H1 (cell line): ENCODE measurements around the gene TXNIP. TPM values are rescaled to one million over a fixed set of nuclear protein-coding genes. Genes with fewer than 3 reads are reported as not detected.

ENCODE experiments used
- EZH2 ChIP-seq: fragments of 200-600 bp; sonication (generic); IDR thresholded peaks from 2 replicates; pipeline ENCODE4 v1.7.1; 2012; ENCODE audit warnings: low read depth, mild to moderate bottlenecking, moderate library complexity, low read length, inconsistent platforms; ENCODE audit not compliant: severe bottlenecking
- FOSL1 ChIP-seq: IDR thresholded peaks from 2 replicates; pipeline ENCODE4 v1.6.1; 2011; ENCODE audit warnings: mild to moderate bottlenecking, low read depth, low read length, moderate library complexity; ENCODE audit not compliant: insufficient read depth
- GTF2F1 ChIP-seq: IDR thresholded peaks from 2 replicates; pipeline ENCODE4 v1.6.1; 2012; ENCODE audit warnings: low read depth, low read length, improper control_type of control experiment, borderline replicate concordance
- JUN ChIP-seq: IDR thresholded peaks from 2 replicates; pipeline ENCODE4 v1.6.1; 2011; ENCODE audit warnings: low read depth, mild to moderate bottlenecking, improper control_type of control experiment, low read length
- RFX5 ChIP-seq: IDR thresholded peaks from 2 replicates; pipeline ENCODE4 v1.6.1; 2011; ENCODE audit warnings: low read depth, low read length, improper control_type of control experiment, borderline replicate concordance
- SRF ChIP-seq: IDR thresholded peaks from 2 replicates; pipeline ENCODE4 v1.6.1; 2011; ENCODE audit warnings: mild to moderate bottlenecking, low read depth, low read length, moderate library complexity
- polyA plus RNA-seq, 7 experiments: library from polyadenylated mRNA; depleted of rRNA in 3 of 7; stranded (reverse) in 5 of 7; unstranded in 2 of 7; fragments of >200 nt in 5 of 7; fragments of 200-250 nt in 2 of 7; gene quantifications; 1 replicate in 5 of 7; 2 replicates in 1 of 7; 4 replicates in 1 of 7; pipeline versions ENCODE4 v1.2.1 to v1.2.3, GENCODE V29; 2011 to 2013; ENCODE audit warnings: missing spikeins in 2 of 7, mixed read lengths in 2 of 7
- total RNA-seq: library from RNA; stranded (reverse); fragmentation: NEBNext Ultra II Directional; extraction: Animal tissue kit (Norgen Biotek cat#: 25700); gene quantifications from 2 replicates; pipeline ENCODE4 v1.2.1, GENCODE V29; 2021
- TF ChIP-seq, protein P1 (sequence below): IDR thresholded peaks from 2 replicates; pipeline ENCODE4 v1.6.1; 2012; ENCODE audit warnings: low read length, inconsistent platforms

The TXNIP gene
- total and polyA plus RNA-seq, 2 of the 8 experiments (the other 6 are each of a cell fraction or from before 2014, with no cell fraction given), result 12.3 to 56.8 TPM

DNA sequence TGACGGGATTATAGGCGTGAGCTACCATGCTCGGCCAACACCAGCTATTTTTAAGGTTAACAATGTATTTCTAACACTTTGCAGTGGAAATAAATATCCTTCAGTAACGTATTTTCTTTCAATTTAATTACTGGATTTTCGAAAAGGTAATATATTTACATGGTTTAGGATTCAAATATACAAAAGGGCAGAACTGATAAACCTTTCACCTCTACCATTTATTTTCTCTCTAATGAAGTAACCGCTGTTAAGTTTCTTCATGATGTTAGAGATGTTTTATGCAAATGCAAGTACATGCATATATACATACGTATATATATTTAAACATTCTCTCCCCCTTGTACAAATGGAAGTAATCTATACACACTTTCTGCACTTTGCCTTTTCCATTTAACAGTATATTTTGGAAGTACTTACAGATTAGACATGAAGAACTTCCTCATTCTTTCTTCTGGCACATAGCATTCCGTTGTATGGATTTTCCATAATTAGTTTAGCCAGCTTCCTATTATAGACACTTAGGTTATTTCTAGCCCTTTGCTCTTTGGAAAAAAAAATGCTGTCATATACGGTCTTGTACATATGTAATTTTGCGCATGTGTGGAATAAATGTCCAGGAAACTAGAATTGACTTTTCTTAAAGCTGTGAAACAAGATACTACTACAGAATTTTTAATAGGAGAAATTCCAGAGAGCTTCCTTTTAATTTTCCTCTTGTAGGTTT is 40.0 kb upstream of the TXNIP start (continued):
- TF ChIP-seq FOSL1 (no peak), RFX5 (no peak), SRF (no peak), GTF2F1 (no peak), JUN (no peak), EZH2 (no peak)
- TF ChIP-seq, protein P1, sequence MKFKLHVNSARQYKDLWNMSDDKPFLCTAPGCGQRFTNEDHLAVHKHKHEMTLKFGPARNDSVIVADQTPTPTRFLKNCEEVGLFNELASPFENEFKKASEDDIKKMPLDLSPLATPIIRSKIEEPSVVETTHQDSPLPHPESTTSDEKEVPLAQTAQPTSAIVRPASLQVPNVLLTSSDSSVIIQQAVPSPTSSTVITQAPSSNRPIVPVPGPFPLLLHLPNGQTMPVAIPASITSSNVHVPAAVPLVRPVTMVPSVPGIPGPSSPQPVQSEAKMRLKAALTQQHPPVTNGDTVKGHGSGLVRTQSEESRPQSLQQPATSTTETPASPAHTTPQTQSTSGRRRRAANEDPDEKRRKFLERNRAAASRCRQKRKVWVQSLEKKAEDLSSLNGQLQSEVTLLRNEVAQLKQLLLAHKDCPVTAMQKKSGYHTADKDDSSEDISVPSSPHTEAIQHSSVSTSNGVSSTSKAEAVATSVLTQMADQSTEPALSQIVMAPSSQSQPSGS, result no peak
- TF ChIP-seq, all 59 proteins: peak for 0
